Measurements from ENCODE around the gene RC3H1.
"Not testable (repeated sequence)": the region's sequence is repeated elsewhere in the genome, so short reads cannot be mapped to it uniquely, and the experiment has no call there.

The RC3H1 gene

DNA sequence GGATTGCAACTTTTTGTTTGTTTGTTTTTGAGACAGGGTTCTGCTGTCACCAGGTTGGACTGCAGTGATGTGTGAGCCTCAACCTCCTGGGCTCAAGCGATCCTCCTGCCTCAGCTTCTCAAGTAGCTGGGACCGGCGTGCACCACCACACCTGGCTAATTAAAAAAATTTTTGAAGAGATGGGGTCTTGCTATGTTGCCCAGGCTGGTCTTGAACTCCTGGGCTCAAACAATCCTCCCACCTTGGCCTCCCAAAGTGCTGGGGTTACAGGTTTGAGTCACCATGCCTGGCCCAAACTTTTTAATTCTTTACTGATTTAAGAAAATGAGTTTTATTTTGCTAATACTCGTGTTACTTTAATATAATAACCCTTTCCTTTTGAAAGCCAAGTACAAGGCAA is 73.6 kb downstream of the RC3H1 start:
- DNase-seq (ENCODE audit: low spot score): no peak

DNA sequence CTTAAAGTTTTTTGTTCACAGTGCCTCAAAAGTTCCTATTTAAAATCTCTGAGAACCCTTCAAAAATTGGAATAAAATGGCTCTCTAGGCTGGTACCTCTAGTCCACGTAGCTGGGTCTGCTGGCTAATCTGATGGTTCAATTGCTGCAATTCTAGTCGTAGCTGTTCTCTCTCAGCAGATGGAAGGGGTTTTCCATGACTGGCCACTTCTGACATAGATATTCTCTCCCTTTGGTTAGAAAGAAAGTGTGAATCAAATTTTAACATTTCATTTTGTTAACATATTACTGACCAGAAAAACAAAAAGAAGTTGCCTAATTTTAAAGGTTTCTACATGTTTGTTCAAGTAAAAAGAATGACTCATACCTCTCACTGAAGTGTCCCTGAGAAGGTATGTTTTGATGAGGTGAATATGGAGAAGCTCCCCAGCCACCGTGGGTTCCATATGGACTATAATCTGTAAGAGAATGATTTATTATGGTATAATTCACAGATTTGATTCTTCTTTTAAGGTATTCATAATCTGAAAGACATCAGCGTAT is 75.7 kb downstream of the RC3H1 start:
- no peak for DNase-seq (ENCODE audit: low spot score)

DNA sequence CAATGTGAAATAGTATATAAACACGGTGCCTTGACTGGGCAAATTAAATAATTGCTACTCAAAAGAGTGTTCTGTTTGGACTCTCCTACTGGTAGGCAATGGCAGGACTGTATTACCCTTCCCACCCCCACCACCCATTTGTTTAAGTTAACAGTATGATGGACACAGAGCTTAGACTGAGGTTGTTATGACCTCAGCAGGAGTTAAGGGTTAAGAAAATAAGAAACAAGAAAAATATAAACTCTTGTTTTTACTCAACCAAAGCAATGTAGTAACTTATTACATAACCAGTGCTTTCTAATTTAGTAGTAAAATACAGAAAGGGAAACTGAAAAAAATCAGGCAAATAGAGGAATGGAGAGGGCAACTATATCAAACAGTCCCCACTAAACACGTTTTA is 85.1 kb downstream of the RC3H1 start:
- DNase-seq (ENCODE audit: low spot score): no peak

DNA sequence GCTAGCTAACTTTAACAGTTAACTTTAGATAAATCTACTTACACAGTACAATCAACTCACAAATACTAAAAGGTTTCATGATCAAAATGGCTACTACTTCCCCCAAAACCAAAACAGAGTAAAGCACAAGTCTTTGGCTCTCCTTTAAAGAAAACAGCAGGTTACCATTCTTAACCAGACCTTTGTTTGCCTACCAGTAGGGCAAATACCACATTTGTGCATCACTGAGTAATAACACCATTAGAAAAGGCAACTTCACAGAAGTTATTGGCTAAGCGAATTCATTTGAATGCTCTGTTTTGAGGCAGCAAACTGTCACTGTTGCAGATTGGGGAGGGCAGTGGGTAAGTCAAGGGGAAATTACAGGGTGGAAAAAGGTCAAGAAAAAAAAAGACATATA is 87.7 kb downstream of the RC3H1 start:
- DNase-seq (ENCODE audit: low spot score): no peak

DNA sequence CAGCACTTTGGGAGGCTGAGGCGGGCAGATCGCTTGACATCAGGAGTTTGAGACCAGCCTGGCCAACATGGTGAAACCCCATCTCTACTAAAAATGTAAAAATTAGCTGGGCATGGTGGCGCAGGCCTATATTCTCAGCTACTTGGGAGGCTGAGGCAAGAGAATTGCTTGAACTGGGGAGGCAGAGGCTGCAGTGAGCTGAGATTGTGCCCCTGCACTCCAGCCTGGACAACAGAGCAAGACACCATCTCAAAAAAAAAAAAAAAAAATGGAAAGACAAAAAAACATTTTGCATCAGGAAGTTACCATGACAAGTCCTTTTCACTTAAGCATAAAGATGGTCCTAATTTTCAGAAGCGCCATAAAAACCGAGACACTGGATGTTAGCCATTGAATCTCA is 91.6 kb downstream of the RC3H1 start:
- not testable (repeated sequence) for DNase-seq (ENCODE audit: low spot score)

DNA sequence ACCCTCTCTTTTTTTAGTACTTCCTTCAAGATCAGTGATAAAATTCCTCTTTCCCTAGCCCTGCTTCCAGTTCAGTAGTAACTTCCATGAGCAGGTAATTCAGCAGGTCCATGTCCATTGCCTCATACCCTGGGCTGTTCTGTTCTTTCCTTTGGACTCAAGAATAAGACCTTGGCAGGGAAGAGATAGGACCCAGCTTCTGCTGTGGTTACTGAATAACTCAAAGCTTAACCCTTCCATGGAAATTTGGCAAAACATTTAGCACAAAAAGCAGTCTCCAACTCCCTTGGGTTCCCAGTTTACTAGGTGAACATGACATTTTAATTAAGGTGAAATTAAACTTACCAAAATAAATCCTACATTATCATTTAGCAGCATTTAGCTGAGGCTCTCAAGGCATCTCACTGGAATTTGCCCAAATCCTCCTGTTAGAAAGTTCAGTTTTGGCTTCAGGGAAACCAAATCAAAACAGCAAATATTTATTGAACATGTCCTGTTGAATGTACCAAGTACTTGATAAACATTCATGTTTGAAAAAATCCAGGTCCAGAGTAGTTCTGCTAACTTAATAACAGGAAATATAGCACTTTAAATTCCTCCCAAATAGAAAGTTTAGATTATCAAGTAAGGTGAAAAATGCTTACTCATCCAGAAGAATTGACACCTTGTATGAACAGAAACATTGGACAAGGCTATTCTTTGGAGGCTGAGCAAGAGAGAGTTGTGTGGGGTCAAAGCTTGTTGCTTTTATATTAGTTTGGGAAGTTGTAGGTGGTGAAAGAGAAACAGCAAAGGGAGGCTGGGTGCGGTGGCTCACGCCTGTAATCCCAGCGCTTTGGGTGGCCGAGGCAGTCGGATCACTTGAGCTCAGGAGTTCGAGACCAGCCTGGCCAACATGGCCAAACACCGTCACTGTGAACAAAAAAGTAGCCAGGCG is 96.6 kb downstream of the RC3H1 start:
- DNase-seq (ENCODE audit: low spot score): no peak

DNA sequence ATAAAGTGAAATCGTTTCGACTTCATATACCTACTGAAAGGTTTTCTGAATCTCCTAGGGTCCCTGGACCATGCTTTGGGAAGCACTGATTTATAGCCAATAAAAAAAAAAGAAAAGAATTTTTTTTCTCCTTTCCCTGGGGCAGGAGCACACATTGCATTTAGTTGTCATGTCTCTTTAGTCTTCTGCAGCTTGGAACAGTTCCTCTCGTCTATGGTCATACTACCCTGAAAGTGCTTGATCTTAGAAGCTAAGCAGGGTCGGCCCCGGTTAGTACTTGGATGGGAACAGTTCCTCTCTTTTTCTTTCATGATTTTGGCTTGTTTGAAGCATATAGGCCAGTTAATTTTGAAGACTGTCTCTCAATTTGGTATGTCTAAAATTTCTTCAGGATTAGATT is 101.3 kb downstream of the RC3H1 start:
- DNase-seq (ENCODE audit: low spot score): no peak

DNA sequence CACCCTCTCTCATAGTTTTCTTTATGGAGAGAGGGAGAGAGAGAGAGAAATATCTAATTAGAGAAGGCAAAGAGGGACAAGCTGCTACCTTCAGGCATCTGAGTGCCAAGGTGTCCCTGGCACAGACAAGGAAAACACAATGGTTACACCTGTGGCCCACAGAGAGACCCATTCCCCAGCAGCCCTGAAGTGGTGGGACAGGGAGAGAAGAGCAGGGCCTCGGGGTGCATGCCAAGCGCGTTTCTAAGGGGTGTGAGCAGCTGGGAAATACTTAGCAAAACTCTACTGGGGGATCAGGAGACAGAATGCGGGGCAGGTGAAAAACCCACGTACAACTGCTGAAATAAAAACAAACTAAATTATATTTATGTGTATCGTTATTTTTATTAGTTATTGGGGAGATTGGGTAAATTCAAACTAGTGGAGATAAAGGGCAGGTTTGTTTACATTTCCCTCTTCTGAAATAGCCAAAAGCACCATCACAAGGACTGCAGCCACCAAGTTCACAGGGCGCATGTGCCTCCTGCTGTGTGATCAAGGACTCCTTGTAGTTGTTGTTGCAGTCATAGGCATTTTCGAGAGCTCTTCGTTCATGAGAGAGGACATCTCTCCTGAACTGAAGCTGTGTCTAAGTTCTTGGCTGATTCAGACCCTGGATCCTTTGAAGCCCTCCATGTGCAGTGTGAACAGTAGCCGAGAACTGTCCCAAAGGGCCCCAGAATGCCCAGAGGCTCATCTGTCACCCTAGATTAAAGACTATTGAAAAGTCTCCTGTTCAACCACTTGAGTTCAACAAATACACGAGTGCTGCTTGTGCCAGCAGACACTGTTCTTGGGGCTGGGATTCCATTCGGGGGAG is 104.3 kb downstream of the RC3H1 start:
- no peak for DNase-seq (ENCODE audit: low spot score)

DNA sequence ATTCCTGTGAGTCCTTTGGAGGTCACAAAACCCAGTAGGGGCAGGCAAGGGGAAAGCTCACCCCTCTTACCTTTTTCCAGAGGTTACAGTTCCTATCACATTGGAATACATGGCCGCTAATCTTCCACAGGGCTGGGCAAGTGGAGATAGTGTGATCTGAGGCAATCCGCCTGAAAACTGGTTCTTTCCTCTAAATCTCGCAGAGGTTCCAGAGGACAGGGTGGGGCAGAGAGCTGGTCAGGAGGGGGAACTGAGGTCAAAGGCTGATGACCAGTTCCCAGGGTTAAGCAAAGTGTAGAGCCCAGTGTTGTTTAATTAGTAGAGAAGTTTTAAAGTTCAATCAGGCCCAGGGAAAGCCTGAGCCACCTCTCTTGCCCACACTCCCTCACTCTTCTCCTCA is 105.0 kb downstream of the RC3H1 start, which contains the start of gene SERPINC1:
Gene SERPINC1, minus strand, starts transcription at position 179 of the 400 bp plus-strand sequence. Its CDS starts 68 bp downstream, at position 111.
- no peak for DNase-seq (ENCODE audit: low spot score)

DNA sequence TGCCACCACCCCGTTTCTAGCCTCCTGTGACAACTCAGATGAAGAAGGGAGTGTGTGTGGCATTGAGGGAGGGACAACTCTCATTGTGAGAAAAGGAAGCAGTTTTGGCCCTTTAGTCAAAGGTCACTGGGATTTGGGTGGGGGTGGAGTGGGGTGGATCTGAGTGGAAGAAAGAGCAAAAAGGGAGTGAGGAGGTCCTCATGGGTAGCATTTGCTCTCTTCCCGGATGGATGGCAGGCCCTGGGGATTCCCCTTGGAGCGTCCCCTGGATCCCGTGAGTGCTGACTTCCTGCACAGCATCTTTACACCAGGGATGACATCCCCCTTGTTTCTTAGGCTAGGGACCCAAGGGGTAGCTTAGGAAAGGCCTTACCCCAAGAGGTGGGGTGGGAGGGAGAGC is 105.5 kb downstream of the RC3H1 start:
- no peak for DNase-seq (ENCODE audit: low spot score)

DNA sequence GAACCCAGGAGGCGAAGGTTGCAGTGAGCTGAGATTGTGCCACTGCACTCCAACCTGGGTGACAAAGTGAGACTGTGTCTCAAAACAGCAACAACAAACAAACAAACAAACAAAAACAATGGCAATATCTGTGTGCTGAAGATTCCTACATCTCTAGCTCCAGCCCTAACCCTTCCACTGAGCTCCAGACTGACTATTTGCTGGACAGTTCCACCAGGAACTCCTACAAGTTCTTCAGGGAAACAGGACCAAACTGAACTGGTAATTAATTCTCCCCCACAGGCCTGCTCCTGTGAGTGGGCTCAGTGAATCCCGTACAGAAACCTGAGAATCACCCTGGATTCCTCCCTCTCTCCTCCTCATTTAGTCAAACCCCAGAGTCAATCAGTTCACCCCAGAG is 106.6 kb downstream of the RC3H1 start:
- DNase-seq (ENCODE audit: low spot score): no peak

DNA sequence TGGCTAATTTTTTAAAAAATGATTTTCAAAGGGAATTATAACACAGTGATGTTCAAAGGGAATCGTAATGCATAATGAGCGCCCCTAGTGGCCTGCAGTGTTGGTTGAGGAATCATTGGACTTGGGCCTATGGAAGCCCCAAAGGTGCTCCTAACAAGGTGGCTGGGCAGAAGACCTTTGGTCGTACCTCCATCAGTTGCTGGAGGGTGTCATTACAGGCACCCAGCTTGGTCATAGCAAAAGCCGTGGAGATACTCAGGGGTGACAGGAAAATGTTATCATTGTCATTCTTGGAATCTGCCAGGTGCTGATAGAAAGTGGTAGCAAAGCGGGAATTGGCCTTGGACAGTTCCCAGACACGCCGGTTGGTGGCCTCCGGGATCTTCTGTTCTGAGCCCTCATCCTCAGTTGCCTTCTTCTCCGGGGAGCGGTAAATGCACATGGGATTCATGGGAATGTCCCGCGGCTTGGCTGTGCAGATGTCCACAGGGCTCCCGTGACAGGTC is 107.7 kb downstream of the RC3H1 start:
- DNase-seq (ENCODE audit: low spot score): peak; percentile 56

DNA sequence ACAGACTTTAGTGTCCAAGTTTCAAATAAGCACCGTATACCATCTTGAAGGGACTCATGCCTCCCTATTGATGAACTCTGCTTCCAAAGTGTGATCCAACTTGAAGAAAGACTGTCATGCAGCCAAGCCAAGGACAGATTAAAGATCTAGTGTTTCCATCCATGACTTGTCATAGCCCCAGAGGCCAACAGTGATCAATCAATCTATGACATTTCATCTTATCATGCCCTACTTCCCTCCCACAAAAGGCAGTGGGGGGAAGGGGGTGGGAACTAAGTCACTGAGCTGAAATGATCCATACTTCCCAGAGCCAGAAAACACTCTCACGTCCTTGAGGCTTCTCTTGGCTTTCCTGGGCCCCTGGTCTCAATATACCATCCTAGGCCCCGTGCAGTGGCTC is 109.0 kb downstream of the RC3H1 start:
- no peak for DNase-seq (ENCODE audit: low spot score)

DNA sequence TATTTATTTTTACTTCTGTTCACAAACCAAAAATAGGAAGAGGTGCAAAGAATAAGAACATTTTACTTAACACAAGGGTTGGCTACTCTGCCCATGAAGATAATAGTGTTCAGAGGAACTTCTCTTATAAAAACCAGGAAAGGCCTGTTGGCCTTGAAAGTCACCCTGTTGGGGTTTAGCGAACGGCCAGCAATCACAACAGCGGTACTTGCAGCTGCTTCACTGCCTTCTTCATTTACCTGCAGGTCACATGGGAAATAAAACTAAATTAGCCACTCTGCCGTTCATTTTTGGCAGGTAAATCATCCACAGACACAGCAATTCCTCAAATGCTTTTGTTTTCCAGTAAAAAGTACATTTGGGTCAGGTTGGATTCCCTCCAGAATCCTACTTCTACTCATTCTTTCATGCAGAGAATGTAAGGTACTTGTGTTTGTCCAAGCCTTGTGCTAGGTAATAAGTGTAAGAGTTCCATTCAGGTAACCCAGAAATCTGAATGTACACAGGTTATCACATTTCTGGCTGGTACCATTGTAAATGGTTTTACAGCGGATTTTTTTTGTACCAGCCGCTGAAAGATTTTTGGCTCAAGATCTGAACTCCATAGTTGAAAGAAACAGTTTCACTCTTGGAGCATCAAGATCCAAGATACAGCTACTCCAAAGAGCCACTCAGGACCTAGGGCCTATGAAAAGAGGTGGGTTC is 118.2 kb downstream of the RC3H1 start:
- DNase-seq (ENCODE audit: low spot score): no peak

DNA sequence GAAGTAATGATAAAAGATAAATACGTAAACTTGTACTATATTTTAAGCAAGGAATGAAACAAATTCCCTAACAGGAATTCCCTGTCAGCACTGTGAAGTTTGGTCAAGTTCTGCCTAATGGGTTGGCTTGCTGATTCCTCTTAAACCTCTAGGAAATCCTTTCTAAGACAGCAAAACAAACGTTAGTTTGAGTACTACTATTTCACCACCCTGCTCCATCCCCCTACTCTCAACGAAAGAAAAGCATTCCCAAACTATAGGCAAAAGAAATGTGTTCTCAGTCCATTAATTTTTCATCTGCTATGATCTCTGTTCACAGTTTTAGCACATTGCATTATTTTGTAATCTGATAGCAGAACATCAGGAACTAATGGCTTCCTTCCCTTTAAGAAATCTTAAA is 121.2 kb downstream of the RC3H1 start:
- DNase-seq (ENCODE audit: low spot score): no peak

DNA sequence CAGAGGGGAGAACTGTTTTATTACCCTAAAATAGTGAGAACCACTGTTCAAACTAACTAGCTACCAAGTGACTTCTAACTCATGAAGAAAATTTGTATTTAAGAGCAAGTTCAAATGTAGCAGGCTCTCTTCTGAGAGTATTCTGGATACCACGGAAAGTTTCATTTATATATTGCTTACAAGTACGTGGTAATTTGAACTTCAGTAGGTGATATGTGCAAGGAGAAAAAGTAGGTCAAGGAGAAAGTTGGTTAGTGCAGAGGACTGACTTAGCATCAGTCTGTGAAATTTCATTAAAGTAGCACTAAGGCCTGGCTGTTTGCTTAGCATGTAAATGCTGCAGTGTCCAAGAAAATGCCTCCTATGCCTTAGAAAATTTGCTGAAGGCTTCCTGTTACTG is 121.7 kb downstream of the RC3H1 start:
- DNase-seq (ENCODE audit: low spot score): no peak

DNA sequence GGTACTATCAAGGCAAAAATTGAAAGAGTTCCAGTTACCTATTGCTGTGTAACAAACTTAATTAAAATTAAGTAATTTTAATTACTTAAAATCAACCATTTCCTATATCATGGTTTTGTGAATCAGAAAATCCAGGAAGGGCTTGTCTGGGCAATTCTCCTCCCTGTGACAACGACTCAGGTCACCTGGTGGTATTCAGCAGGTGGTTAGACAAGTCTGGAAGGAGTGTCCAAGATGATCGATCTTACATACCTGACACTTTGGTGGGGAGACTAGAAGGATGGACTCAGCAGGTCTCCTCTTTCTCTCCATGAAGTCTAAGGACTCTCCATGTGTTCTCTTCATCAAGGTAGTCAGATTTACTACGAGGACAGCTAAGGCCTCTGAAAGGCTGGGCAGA is 128.0 kb downstream of the RC3H1 start:
- DNase-seq (ENCODE audit: low spot score): no peak

DNA sequence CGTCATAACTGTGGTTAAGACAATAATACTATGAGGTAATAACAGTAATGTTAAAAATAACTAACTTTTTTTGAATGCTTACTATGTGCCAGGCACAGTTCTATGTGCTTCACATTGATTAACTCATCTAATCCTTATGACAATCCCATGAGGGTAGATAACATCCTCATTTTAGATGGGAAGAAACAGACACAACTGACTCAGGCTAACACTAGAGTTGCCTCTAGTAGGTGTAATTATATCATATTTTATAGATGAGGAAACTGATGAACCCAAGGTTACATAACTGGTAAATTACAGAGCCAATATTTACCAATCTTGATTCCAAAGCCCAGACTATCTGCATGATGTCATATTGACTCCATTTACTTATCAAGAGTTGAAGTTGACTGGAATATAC is 128.5 kb downstream of the RC3H1 start:
- DNase-seq (ENCODE audit: low spot score): no peak

DNA sequence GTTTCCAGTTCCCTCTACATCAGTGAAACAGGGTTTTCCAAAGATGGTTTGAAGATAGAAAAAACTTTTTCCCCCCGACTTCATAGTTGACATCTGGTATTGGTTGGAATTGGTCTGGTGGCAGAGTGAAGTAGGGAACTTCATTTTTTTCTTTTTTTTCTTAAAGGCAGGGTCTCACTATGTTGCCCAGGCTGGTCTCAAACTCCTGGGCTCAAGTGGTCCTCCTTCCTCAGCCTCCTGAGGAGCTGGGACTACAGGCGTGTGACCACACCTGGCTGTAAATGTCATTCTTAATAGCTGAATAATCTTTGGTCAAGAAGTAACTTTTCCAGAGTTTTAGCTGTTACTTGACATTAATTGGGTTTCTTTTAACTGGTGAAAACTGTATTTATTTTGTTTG is 132.3 kb downstream of the RC3H1 start:
- DNase-seq (ENCODE audit: low spot score): no peak

DNA sequence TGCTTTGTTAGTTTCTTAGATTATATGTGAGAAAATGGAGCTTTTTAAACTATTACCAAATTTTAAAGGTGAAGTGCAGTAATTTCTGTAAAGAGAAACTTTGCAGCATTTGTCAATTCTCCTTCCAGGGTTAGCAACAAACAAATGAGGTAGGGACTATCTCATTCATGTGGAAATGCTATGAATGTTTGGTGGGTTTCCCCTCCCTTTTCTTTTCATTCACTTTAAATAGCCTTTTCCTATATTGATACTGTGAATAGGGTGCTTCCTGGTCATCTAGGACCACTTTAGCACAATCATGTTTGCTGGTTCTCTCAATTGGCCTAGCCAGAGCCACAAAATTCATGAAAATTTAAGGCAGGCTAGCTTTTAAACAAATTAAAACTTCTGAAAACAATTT is 133.4 kb downstream of the RC3H1 start:
- no peak for DNase-seq (ENCODE audit: low spot score)

DNA sequence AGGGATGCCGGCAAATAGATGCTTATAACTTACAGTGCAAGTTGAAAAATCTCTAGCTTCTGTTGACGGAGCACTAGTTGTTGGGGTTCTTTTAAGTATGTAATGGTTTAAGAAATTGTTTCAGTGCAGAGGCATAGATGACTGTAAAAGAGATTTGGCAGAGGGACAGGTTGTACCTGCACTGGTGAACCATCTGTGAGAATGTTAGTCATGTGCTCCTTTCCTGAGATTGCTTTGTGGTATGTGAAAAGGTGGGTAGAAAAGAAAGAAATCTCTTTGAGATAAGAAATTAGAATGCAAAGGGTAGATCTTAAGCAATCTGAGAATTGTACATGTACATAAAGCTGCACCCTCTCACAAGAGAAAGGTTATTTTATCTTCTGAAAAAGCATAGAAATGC is 134.5 kb downstream of the RC3H1 start:
- DNase-seq (ENCODE audit: low spot score): no peak
